Breast epithelium (tissue), 4 donors: ENCODE data around the gene CDH23. TPM values are rescaled to one million over a fixed set of nuclear protein-coding genes. Genes with fewer than 3 reads are reported as not detected.

ENCODE experiments used
- DNase-seq, 2 donors: peaks; one replicate each; pipeline ENCODE4 v3.0.0-alpha.2; 2019; ENCODE audit warnings: low spot score in 2 of 2
- H3K27ac ChIP-seq, 2 donors: fragments of 200-600 bp; sonication (generic) in 1 of 2; one replicate each; pipeline ENCODE4 v1.5.1; 2016 to 2019; ENCODE audit warnings: mild to moderate bottlenecking in 1 of 2
- H3K27me3 ChIP-seq, 2 donors: fragments of 200-600 bp; sonication (generic) in 1 of 2; one replicate each; pipeline versions ENCODE4 v1.5.1 to v1.6.0; 2017 to 2019; ENCODE audit warnings: control low read depth in 1 of 2, mild to moderate bottlenecking in 1 of 2
- H3K36me3 ChIP-seq: fragments of 200-600 bp; one replicate; pipeline ENCODE4 v1.5.1; 2019
- H3K4me1 ChIP-seq, 2 donors: fragments of 200-600 bp; sonication (generic); one replicate each; pipeline ENCODE4 v1.5.1; 2016 to 2019; ENCODE audit warnings: control low read depth in 1 of 2
- H3K4me3 ChIP-seq, 3 donors: fragments of 200-600 bp; sonication (generic); 1 replicate in 2 of 3; 2 replicates in 1 of 3; pipeline ENCODE4 v1.5.1; 2016 to 2019; ENCODE audit warnings: mild to moderate bottlenecking in 3 of 3, moderate library complexity in 2 of 3
- H3K9me3 ChIP-seq, 2 donors: fragments of 200-600 bp; sonication (generic) in 1 of 2; one replicate each; pipeline ENCODE4 v1.5.1; 2016 to 2019; ENCODE audit warnings: control low read depth in 1 of 2
- POLR2A ChIP-seq: fragments of 450-650 bp; IDR thresholded peaks from one replicate; pipeline ENCODE4 v1.6.1; 2016; ENCODE audit warnings: antibody characterized with exemption, mild to moderate bottlenecking, moderate library complexity
- POLR2AphosphoS5 ChIP-seq, 3 donors: sonication (generic); formaldehyde crosslinking; IDR thresholded peaks; one replicate each; pipeline ENCODE4 v1.6.1; 2017; ENCODE audit warnings: antibody characterized with exemption in 3 of 3
- intact Hi-C: fragments of 100-400 bp; cut with DNase I; formaldehyde crosslinking; loops from one replicate; pipeline ENCODE4 v1.15.1; 2023; ENCODE audit warnings: low total_unique reads
- total RNA-seq, 3 donors: library from RNA; depleted of rRNA; stranded (reverse); fragments of >200 nt; gene quantifications; one replicate each; pipeline ENCODE4 v1.1.0, GENCODE V29; 2016
- TF ChIP-seq, protein P1 (sequence below), 3 donors: fragments of 450-650 bp; IDR thresholded peaks; one replicate each; pipeline ENCODE4 v1.5.1; 2016 to 2017; ENCODE audit warnings: antibody characterized with exemption in 3 of 3, mild to moderate bottlenecking in 3 of 3, moderate library complexity in 3 of 3

CDH23 gene
- total RNA-seq, 3 donors from 2014 or later = 8.5 to 13.8 (median 11.6) TPM

DNA sequence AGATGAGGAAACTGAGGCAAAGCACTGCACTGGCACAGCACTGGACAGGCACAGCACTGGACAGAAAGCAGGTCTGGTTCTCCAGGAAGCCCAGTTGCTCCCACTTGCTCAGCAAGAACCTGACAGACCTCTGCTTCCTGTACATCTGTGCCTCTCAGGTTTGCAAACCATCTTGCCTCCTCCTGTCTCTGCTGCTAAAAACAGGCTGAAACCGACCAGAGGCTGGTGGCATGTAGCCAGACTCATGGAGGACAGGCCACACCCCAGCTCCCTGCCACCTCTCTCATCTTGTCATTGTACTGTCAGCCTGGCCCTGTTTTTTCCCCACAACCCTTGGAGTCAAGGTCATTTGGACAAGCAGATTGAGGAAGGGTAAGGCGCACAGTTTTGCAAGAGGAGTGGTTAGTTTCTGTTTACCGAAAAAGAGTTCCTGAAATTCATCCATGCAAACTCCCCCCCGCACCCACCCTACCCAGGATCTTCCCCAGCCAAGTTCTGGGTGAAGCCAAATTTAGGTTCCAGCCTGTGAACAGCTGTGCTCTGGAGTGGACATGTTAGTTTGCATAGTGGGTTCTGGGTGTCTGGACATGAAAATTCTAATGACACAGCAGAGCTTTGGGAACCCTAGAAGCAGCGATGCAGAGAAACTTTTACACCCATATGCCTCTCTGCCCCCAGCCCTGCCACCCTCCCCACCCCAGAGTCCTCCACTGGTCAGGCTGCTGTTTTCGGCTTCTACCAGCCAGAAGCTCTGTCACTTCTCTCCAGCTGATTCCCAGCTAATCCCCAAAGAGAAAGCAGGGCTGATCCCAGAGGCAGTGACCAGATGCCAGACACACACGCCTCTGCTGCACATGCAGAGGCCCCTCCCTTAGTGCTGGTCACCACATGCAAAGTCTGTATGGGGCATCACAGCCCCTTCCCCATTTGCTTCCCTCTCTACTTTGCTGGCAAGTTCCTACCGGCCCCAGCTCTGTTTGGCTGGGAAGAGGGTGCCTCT lies 331.3 kb downstream of the CDH23 start:
- Histone ChIP-seq H3K4me3 (peak overlapping the region in 1 of 3 donors; percentile 35), H3K4me1 (peaks cover 11 to 24% of the 10 kb centered on the region in 2 donors), H3K9me3 (no peaks in the 10 kb centered on the region), H3K36me3 (no peaks in the 10 kb centered on the region), H3K27me3 (no peaks in the 10 kb centered on the region), H3K27ac (peak overlapping the region; percentile 80 to 89)
- intact Hi-C loops = no loop called here
- TF ChIP-seq, protein P1, sequence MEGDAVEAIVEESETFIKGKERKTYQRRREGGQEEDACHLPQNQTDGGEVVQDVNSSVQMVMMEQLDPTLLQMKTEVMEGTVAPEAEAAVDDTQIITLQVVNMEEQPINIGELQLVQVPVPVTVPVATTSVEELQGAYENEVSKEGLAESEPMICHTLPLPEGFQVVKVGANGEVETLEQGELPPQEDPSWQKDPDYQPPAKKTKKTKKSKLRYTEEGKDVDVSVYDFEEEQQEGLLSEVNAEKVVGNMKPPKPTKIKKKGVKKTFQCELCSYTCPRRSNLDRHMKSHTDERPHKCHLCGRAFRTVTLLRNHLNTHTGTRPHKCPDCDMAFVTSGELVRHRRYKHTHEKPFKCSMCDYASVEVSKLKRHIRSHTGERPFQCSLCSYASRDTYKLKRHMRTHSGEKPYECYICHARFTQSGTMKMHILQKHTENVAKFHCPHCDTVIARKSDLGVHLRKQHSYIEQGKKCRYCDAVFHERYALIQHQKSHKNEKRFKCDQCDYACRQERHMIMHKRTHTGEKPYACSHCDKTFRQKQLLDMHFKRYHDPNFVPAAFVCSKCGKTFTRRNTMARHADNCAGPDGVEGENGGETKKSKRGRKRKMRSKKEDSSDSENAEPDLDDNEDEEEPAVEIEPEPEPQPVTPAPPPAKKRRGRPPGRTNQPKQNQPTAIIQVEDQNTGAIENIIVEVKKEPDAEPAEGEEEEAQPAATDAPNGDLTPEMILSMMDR (IDR thresholded peaks at IDR 0.05) = no peak
- peak in 1 of 3 donors; percentile 18 for TF ChIP-seq POLR2AphosphoS5 (IDR thresholded peaks at IDR 0.05)
- DNase-seq = peak in 1 of 2 donors; percentile 72

DNA sequence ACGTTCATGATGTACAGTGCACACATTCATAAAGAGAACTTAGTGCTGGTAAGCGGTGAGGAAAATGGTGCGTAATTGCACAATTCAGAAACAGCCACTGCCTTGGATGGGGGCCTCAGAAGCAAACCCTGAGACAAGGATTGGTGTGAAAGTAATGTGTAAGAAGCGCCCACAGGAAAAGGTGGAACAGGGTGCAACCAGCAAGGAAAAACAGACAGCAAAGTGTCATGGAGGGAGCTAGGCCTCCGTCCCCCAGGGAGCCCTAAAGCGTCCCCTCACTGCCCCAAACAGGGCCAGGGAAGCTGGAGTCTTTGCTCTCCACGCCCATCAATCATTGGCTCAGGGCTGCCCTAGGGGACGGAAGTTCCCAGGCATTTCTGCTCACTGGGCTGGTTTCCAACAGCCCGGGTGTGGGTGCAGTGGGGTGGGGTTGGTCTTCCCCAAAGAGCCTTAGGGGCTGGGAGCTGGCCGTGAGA lies 332.5 kb downstream of the CDH23 start:
- intact Hi-C loops = no loop called here
- Histone ChIP-seq H3K27me3 (no peaks in the 10 kb centered on the region), H3K36me3 (no peaks in the 10 kb centered on the region), H3K4me1 (peaks cover 11 to 24% of the 10 kb centered on the region in 2 donors), H3K9me3 (no peaks in the 10 kb centered on the region), H3K27ac (peak overlapping the region; percentile 80 to 89), H3K4me3 (no peak overlapping the region)
- TF ChIP-seq, protein P1 (IDR thresholded peaks at IDR 0.05) = no peak
- TF ChIP-seq POLR2A = no peak
- TF ChIP-seq POLR2AphosphoS5 (IDR thresholded peaks at IDR 0.05) = no peak
- DNase-seq = peak in 1 of 2 donors; percentile 60

DNA sequence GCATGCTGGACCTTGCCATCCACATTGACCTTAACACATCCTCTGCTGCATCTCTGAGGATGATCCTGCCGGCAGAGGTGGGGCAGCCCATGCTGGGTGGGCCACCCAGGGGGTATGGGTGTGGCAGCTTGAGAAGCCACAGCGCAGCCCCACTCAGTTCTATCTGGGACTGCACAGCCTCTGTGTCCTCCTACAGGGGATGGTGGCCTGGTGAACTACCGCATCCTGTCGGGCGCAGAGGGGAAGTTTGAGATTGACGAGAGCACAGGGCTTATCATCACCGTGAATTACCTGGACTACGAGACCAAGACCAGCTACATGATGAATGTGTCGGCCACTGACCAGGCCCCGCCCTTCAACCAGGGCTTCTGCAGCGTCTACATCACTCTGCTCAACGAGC lies 335.1 kb downstream of the CDH23 start:
- H3K27ac ChIP-seq = no peak overlapping the region
- H3K4me1 ChIP-seq = peaks cover 11 to 30% of the 10 kb centered on the region in 2 donors
- DNase-seq = no peak
- H3K9me3 ChIP-seq = no peaks in the 10 kb centered on the region
- H3K4me3 ChIP-seq = no peak overlapping the region
- TF ChIP-seq POLR2AphosphoS5 (IDR thresholded peaks at IDR 0.05) = no peak
- TF ChIP-seq, protein P1 (IDR thresholded peaks at IDR 0.05) = no peak
- no peak for TF ChIP-seq POLR2A
- no peaks in the 10 kb centered on the region for H3K27me3 ChIP-seq
- no peaks in the 10 kb centered on the region for H3K36me3 ChIP-seq
- intact Hi-C loops = no loop called here

DNA sequence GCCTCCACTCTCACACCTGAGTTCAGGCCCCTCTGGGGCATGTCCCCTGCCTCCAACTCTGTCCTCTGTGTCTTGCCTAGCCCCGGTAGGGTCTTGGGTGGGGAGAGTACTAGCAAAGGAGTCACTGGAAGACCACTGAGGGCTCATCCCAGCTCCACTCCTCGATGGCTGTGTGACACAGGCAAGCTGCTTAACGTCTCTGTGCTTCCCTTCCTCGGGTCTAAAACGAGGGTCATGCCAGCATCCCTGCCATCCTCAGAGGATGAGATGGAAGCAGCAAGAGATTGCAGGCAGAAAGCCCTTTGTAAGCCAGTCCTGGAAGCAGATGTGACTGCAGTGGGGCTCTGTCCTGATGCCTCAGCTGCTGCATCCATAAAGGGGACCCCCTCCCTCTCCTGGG lies 338.1 kb downstream of the CDH23 start:
- Histone ChIP-seq H3K4me1 (peaks cover 0 to 18% of the 10 kb centered on the region in 2 donors), H3K27me3 (no peaks in the 10 kb centered on the region), H3K4me3 (no peak overlapping the region), H3K9me3 (no peaks in the 10 kb centered on the region), H3K27ac (no peak overlapping the region), H3K36me3 (no peaks in the 10 kb centered on the region)
- intact Hi-C loops = no loop called here
- TF ChIP-seq, protein P1 (IDR thresholded peaks at IDR 0.05) = no peak
- TF ChIP-seq POLR2A (no peak), POLR2AphosphoS5 (IDR thresholded peaks at IDR 0.05) (no peak)
- DNase-seq = no peak
